ENCODE measurements around the gene LRMDA. TPM values are rescaled to one million over a fixed set of nuclear protein-coding genes. Genes with fewer than 3 reads are reported as not detected.

Gene LRMDA
- total and polyA plus RNA-seq, 2 donors (not counting 1 experiment from before 2014, with no cell fraction given) = 0.12 TPM; not detected in 1

GRCh38 chr10:76242956-76243355 lies 811.5 kb downstream of the LRMDA start:
- no peaks in the 10 kb centered on the region for H3K4me1 Mint-ChIP-seq
- H3K79me2 ChIP-seq (ENCODE audit: control insufficient read depth, insufficient read depth, low read length) = no peaks in the 10 kb centered on the region
- no peak overlapping the region for H3K9ac ChIP-seq (ENCODE audit: low read length)
- 84% methylated on average over 3 of the region's 8 CpGs for WGBS (ENCODE audit: insufficient coverage)
- TF ChIP-seq CTCF (IDR thresholded peaks at IDR 0.05) = no peak
- ATAC-seq (ENCODE audit: low read depth) = no peak
- no peak overlapping the region for H3K4me3 ChIP-seq (ENCODE audit: control extremely low read depth in 1 of 5, extremely low read depth in 1 of 5, insufficient read depth in 1 of 5, low read depth in 2 of 5, low read length in 4 of 5)
- no peaks in the 10 kb centered on the region for H3K4me1 ChIP-seq (ENCODE audit: control insufficient read depth in 2 of 2, insufficient read depth in 2 of 2, low read length in 2 of 2)
- no peak overlapping the region for H3K27ac Mint-ChIP-seq
- H3K4me3 Mint-ChIP-seq = no peak overlapping the region
- no peaks in the 10 kb centered on the region for H4K20me1 ChIP-seq (ENCODE audit: control insufficient read depth, insufficient read depth, low read length, poor library complexity, severe bottlenecking)
- intact Hi-C loops (cut with micrococcal nuclease) = no loop called here
- no peak overlapping the region for H3K4me2 ChIP-seq (replicated peaks; ENCODE audit: low read depth, low read length, poor library complexity, severe bottlenecking)
- CTCF ChIA-PET = no interaction called here
- no peak overlapping the region for H3K27ac ChIP-seq (ENCODE audit: low read length in 2 of 2)
- H3K9me3 Mint-ChIP-seq (ENCODE audit: insufficient read depth) = no peaks in the 10 kb centered on the region
- no peak for DNase-seq
- no peaks in the 10 kb centered on the region for H3K36me3 ChIP-seq (replicated peaks in 1 of 2; ENCODE audit: control extremely low read depth in 1 of 2, control insufficient read depth in 1 of 2, extremely low read depth in 1 of 2, insufficient read depth in 2 of 2, low read length in 1 of 2)
- no peaks in the 10 kb centered on the region for H3K9me3 ChIP-seq (ENCODE audit: control extremely low read depth in 1 of 3, control insufficient read depth in 2 of 3, insufficient read depth in 1 of 3, low read length in 2 of 3)
- H3K27me3 Mint-ChIP-seq = no peaks in the 10 kb centered on the region
- no peaks in the 10 kb centered on the region for H3K27me3 ChIP-seq (replicated peaks in 1 of 4; ENCODE audit: control extremely low read depth in 1 of 4, control insufficient read depth in 3 of 4, insufficient read depth in 4 of 4, low read length in 3 of 4)
- H2AFZ ChIP-seq (ENCODE audit: insufficient read depth, low read depth, low read length, poor library complexity, severe bottlenecking) = no peak overlapping the region
- POLR2A ChIA-PET = no interaction called here

GRCh38 chr10:76244061-76244686 lies 812.8 kb downstream of the LRMDA start:
- intact Hi-C loops (cut with micrococcal nuclease) = no loop called here
- DNase-seq (no peak), ATAC-seq (ENCODE audit: low read depth) (no peak)
- Histone ChIP-seq H3K36me3 (replicated peaks in 1 of 2; ENCODE audit: control extremely low read depth in 1 of 2, control insufficient read depth in 1 of 2, extremely low read depth in 1 of 2, insufficient read depth in 2 of 2, low read length in 1 of 2) (no peaks in the 10 kb centered on the region), H3K27me3 (replicated peaks in 1 of 4; ENCODE audit: control extremely low read depth in 1 of 4, control insufficient read depth in 3 of 4, insufficient read depth in 4 of 4, low read length in 3 of 4) (no peaks in the 10 kb centered on the region), H3K79me2 (ENCODE audit: control insufficient read depth, insufficient read depth, low read length) (no peaks in the 10 kb centered on the region), H3K4me1 (ENCODE audit: control insufficient read depth in 2 of 2, insufficient read depth in 2 of 2, low read length in 2 of 2) (no peaks in the 10 kb centered on the region), H3K9me3 (ENCODE audit: control extremely low read depth in 1 of 3, control insufficient read depth in 2 of 3, insufficient read depth in 1 of 3, low read length in 2 of 3) (no peaks in the 10 kb centered on the region), H3K4me3 (ENCODE audit: control extremely low read depth in 1 of 5, extremely low read depth in 1 of 5, insufficient read depth in 1 of 5, low read depth in 2 of 5, low read length in 4 of 5) (no peak overlapping the region), H3K4me2 (replicated peaks; ENCODE audit: low read depth, low read length, poor library complexity, severe bottlenecking) (no peak overlapping the region), H2AFZ (ENCODE audit: insufficient read depth, low read depth, low read length, poor library complexity, severe bottlenecking) (no peak overlapping the region), H3K27ac (ENCODE audit: low read length in 2 of 2) (no peak overlapping the region), H3K9ac (ENCODE audit: low read length) (no peak overlapping the region), H4K20me1 (ENCODE audit: control insufficient read depth, insufficient read depth, low read length, poor library complexity, severe bottlenecking) (no peaks in the 10 kb centered on the region)
- CTCF ChIA-PET = no interaction called here
- Mint-ChIP-seq H3K27ac (no peak overlapping the region), H3K9me3 (ENCODE audit: insufficient read depth) (no peaks in the 10 kb centered on the region), H3K4me1 (no peaks in the 10 kb centered on the region), H3K27me3 (no peaks in the 10 kb centered on the region), H3K4me3 (no peak overlapping the region)
- 92% methylated on average over 3 of the region's 5 CpGs for WGBS (ENCODE audit: insufficient coverage)
- POLR2A ChIA-PET = no interaction called here
- TF ChIP-seq CTCF (IDR thresholded peaks at IDR 0.05) = no peak
- no peak for TF ChIP-seq EZH2 (IDR thresholded peaks at IDR 0.05; ENCODE audit: borderline replicate concordance, insufficient read depth, low read depth, low read length, poor library complexity, severe bottlenecking)
